ENCODE measurements around the gene CES4A.

GRCh38 chr16:67017421-67017750 is 29.0 kb downstream of the CES4A start:
- no peak for TF ChIP-seq EP300 (IDR thresholded peaks at IDR 0.05)
- no peak for TF ChIP-seq CTCF (IDR thresholded peaks at IDR 0.05)
- no peak for TF ChIP-seq POLR2A (IDR thresholded peaks at IDR 0.05)
